ENCODE data around the gene MMAA.
A peak's percentile ranks its signal among the peaks of the same experiment; 100 is the strongest.
"Not testable (repeated sequence)": the region's sequence is repeated elsewhere in the genome, so short reads cannot be mapped to it uniquely, and the experiment has no call there.

Gene MMAA

GRCh38 chr4:145635630-145636029 lies 16.4 kb downstream of the MMAA start:
- DNase-seq, result no peak

DNA sequence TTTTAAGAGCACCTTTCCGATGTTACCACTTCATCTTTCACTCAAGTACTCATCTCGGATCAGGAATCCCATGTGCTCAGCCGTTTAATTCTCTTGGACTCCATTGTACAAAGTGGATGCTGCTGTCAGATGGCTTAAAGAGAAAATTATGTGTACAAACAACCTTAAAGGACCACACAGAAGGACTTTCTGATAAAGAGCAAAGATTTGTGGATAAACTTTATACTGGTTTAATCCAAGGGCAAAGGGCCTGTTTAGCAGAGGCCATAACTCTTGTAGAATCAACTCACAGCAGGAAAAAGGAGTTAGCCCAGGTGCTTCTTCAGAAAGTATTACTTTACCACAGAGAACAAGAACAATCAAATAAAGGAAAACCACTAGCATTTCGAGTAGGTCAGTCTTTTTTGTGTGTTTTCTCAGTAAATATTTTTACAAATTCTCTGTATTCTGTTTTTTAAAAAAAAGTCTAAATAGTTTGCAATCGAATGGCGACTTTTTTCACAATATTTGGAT lies 20.1 kb downstream of the MMAA start:
- DNase-seq, result no peak

DNA sequence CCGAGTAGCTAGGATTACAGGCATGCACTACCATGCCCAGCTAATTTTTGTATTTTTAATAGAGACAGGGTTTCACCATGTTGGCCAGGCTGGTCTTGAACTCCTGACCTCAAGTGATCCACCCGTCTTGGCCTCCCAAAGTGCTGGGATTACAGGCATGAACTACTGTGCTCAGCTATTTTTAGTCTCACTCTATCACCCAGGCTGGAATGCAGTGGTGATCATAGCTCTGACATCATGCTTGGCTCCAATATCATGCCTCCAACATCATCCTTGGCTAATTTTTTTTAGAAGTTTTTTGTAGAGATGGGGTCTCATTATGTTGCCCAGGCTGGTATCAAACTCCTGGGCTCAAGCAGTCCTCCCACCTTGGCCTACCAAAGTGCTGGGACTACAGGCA lies 21.1 kb downstream of the MMAA start:
- DNase-seq, result not testable (repeated sequence)

GRCh38 chr4:145643295-145643694 lies 24.1 kb downstream of the MMAA start:
- DNase-seq, result no peak

- DNase-seq, result peak; percentile 6
These were observed 25.5 kb downstream of the MMAA start for GRCh38 chr4:145644699-145645098.

DNA sequence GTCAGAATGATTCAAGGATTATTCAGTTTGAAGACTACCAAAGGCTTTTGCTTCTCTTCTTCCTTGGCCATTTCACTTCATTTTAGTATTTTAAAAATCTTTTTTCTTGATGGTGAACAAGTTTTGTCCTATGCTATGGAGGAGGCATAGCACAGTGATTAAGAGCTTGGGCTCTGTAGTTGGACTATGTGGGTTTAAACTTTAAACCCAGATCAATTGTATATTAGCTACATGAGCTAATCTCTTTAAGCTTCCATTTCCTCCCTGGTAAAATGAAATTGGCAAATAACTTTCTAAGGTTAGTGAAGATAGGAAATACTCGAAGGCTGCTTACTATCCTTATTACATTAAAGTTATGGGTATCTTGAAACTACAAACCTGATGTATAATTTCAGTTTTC lies 37.0 kb downstream of the MMAA start:
- no peak for DNase-seq

DNA sequence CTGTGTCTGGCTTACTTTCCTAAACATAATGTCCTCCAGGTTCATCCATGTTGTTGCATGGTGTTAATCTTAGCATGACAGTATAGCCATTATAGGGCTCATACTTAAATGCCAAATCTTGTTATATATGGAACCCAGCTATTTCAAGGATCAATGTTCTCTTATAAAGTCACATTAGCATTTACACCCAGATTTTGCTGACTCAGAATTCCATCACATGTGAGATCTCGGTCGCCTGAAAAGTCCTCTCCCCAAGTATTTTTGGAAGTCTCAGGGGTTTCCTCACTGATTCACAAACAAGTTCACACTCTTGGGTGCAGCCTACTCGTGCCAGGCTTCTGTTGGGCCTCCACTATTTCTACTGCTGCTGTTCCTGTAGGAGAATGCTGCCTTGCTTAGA lies 40.9 kb downstream of the MMAA start:
- no peak for DNase-seq

GRCh38 chr4:145663194-145663593 lies 44.0 kb downstream of the MMAA start:
- no peak for DNase-seq

GRCh38 chr4:145665773-145666172 lies 46.6 kb downstream of the MMAA start:
- DNase-seq, result no peak

- no peak for DNase-seq
These were observed 51.2 kb downstream of the MMAA start for GRCh38 chr4:145670422-145670821.

- peak; percentile 78 for DNase-seq
These were observed 60.3 kb downstream of the MMAA start for GRCh38 chr4:145679520-145679919.

- DNase-seq, result peak; percentile 70
These were observed 60.8 kb downstream of the MMAA start, which contains the start of gene C4orf51 for GRCh38 chr4:145679991-145680455. Gene C4orf51, plus strand, starts transcription at chr4:145680146. Its CDS starts 58 bp downstream, at chr4:145680204.

GRCh38 chr4:145680902-145681301 lies 61.7 kb downstream of the MMAA start:
- peak; percentile 13 for DNase-seq

DNA sequence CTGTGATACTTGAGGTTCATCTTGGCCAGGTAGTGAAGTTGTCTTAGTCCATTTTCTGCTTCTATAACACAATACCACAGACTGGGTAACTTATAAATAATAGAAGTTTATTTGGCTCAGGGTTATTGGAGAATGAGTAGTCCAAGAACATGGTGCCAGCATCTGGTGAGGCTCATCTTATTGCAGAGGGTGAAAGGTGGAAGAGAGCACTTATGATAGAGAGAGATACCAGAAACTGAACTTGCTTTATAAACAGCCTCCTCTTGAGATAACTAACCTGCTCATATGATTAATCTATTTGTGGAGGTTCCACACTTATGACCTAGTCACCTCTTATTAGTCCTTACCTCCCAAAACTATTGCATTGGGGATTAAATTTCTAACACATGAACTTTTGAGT lies 62.3 kb downstream of the MMAA start:
- DNase-seq, result no peak

- no peak for DNase-seq
These were observed 62.8 kb downstream of the MMAA start for GRCh38 chr4:145681956-145682355.

GRCh38 chr4:145686991-145687390 lies 67.8 kb downstream of the MMAA start:
- no peak for DNase-seq

DNA sequence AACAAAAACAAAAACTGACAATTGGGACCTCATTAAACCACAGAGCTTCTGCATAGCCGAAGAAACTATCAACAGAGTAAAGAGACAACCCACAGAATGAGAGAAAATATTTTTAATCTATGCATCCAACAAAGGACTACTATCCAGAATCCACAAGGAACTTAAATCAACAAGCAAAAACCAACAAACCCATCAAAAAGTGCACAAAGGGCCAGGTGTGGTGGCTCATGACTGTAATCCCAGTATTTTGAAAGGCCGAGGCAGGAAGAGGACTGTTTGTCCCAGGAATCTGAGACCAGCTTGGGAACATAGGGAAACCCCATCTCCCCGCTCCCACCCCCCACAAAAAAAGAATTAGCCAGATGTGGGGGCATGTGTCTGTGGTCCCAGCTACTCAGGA lies 71.4 kb downstream of the MMAA start:
- DNase-seq, result peak; percentile 14

GRCh38 chr4:145691416-145691815 lies 72.2 kb downstream of the MMAA start:
- not testable (repeated sequence) for DNase-seq

DNA sequence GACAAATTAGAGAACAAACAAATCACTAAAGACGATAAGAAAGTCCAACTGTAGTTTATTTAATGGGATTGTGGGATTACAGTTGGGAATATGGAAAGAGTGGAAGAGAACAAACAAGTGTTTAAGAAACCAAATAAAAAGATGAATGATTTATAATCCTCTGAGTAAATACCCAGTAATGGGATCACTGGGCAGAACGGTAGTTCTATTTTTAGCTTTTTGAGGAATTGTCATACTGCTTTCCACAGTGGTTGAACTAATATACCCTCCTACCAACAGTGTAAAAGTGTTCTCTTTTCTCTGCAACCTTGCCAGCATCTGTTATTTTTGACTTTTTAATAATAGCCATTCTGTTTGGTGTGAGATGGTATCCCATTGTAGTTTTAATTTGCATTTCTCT lies 75.7 kb downstream of the MMAA start:
- DNase-seq, result peak; percentile 12

GRCh38 chr4:145697332-145697731 lies 78.1 kb downstream of the MMAA start:
- no peak for DNase-seq

DNA sequence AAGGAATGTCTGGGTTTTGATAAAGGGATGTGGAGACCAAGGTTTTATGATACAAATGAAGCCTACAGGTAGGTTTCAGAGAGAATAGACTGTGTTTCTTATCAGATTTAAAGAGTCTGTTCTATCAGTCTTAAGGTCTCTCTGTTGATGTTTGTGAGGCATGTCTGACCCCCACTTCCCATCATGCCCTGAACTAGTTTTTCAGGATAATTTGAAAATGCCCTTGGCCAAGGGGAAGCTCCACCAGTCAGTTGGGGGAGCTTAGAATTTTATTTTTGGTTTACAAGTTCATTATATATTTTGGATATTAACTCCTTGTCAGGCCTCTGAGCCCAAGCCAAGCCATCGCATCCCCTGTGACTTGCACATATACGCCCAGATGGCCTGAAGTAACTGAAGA lies 79.3 kb downstream of the MMAA start:
- DNase-seq, result no peak

- no peak for DNase-seq
These were observed 84.8 kb downstream of the MMAA start for GRCh38 chr4:145703850-145704497.

- peak; percentile 70 for DNase-seq
These were observed 90.2 kb downstream of the MMAA start for GRCh38 chr4:145709336-145709735.
